HepG2 (cell line): ENCODE data around the gene PSKH1. TPM values are rescaled to one million over a fixed set of nuclear protein-coding genes. Genes with fewer than 3 reads are reported as not detected.
A peak's percentile ranks its signal among the peaks of the same experiment; 100 is the strongest.

Experiments used
- ATAC-seq: fragments of 200-7000 bp; cut with Tn5 transposase; 3 replicates; pipeline ENCODE4 v1.9.1; 2020; ENCODE audit warnings: mild to moderate bottlenecking, moderate library complexity
- BruUV-seq: library from RNA; stranded (reverse); fragments of 400-500 nt; replicated peaks from 2 replicates; lab custom pipeline; 2021; lab: Mats Ljungman, UMichigan
- CTCF ChIA-PET: fragments of 300-600 bp; formaldehyde crosslinking; extraction: SDS; loops from one replicate; lab custom pipeline; 2021; ENCODE audit warnings: low total read pairs, inconsistent platforms, low intra/inter-chr PET ratio; lab: Yijun Ruan, JAX
- POLR2A ChIA-PET: fragments of 350-600 bp; sonication (Branson Sonifier 250); formaldehyde crosslinking; loops from one replicate; lab custom pipeline; 2020; ENCODE audit warnings: antibody characterized with exemption, inconsistent platforms; lab: Yijun Ruan, JAX
- DNase-seq: peaks from one replicate; pipeline ENCODE4 v3.0.0-alpha.2; 2015; ENCODE audit warnings: low spot score
- FAIRE-seq: peaks from 3 replicates; lab custom pipeline; 2011; peaks lifted over from hg19 to GRCh38; lab: Jason Lieb, UNC
- H2AFZ ChIP-seq: one replicate; pipeline ENCODE4 v1.6.1; 2011; ENCODE audit warnings: low read length, inconsistent platforms
- H3K27ac ChIP-seq: fragments of 300-600 bp; 3 replicates; pipeline ENCODE4 v1.8.0; 2011; ENCODE audit warnings: mixed run types, mild to moderate bottlenecking, mixed read lengths, low read length, inconsistent platforms; ENCODE audit not compliant: insufficient read depth; ENCODE audit errors: extremely low read length
- H3K27me3 ChIP-seq, 2 experiments: fragments of 200-600 bp in 1 of 2; 2 replicates in 1 of 2; 3 replicates in 1 of 2; pipeline versions ENCODE4 v1.6.0 to v1.8.0; 2011; ENCODE audit warnings: low read length in 2 of 2, mild to moderate bottlenecking in 2 of 2, moderate library complexity in 2 of 2, inconsistent platforms in 1 of 2; ENCODE audit not compliant: insufficient read depth in 2 of 2, control insufficient read depth in 1 of 2
- H3K36me3 ChIP-seq, 2 experiments: fragments of 200-600 bp in 1 of 2; replicated peaks in 1 of 2; 2 replicates in 1 of 2; 3 replicates in 1 of 2; pipeline versions ENCODE4 v1.5.1 to v1.8.0; 2011; ENCODE audit warnings: low read length in 2 of 2, inconsistent platforms in 1 of 2; ENCODE audit not compliant: insufficient read depth in 2 of 2, control insufficient read depth in 1 of 2
- H3K4me1 ChIP-seq: 2 replicates; pipeline ENCODE4 v1.5.1; 2012; ENCODE audit warnings: low read length, inconsistent platforms; ENCODE audit not compliant: insufficient read depth
- H3K4me2 ChIP-seq: 2 replicates; pipeline ENCODE4 v1.6.0; 2011; ENCODE audit warnings: low read depth, low read length, inconsistent platforms
- H3K4me3 ChIP-seq, 3 experiments: fragments of 200-600 bp in 1 of 3; sonication (generic), shearing (Covaris generic) in 1 of 3; replicated peaks in 1 of 3; 2 replicates each; pipeline ENCODE4 v1.5.1; 2011 to 2016; ENCODE audit warnings: low read length in 3 of 3, inconsistent platforms in 2 of 3, low read depth in 2 of 3, mild to moderate bottlenecking in 2 of 3, control low read depth in 1 of 3, mixed read lengths in 1 of 3; ENCODE audit not compliant: insufficient read depth in 1 of 3
- H3K79me2 ChIP-seq: one replicate; pipeline ENCODE4 v1.6.1; 2011; ENCODE audit warnings: low read length, inconsistent platforms; ENCODE audit not compliant: insufficient read depth
- H3K9ac ChIP-seq: 2 replicates; pipeline ENCODE4 v1.6.0; 2011; ENCODE audit warnings: mild to moderate bottlenecking, low read depth, low read length, inconsistent platforms; ENCODE audit not compliant: insufficient read depth
- H3K9me3 ChIP-seq: 2 replicates; pipeline ENCODE4 v1.5.1; 2012; ENCODE audit warnings: mild to moderate bottlenecking, low read length
- H4K20me1 ChIP-seq: 2 replicates; pipeline ENCODE4 v1.6.0; 2011; ENCODE audit warnings: inconsistent platforms, mild to moderate bottlenecking, low read length, moderate library complexity; ENCODE audit not compliant: insufficient read depth
- ELF3 ChIP-seq: IDR thresholded peaks from 2 replicates; pipeline ENCODE4 v1.6.1; 2016; ENCODE audit warnings: missing genetic modification reagents, missing compliant biosample characterization
- KDM5A ChIP-seq: fragments of 200-600 bp; sonication (generic); IDR thresholded peaks from 2 replicates; pipeline ENCODE4 v1.7.0; 2018; ENCODE audit warnings: antibody characterized with exemption, mild to moderate bottlenecking, low read length, borderline replicate concordance
- MEIS1 ChIP-seq: sonication (generic); formaldehyde crosslinking; IDR thresholded peaks from 2 replicates; pipeline ENCODE4 v1.9.0; 2021; ENCODE audit warnings: mild to moderate bottlenecking, missing genetic modification reagents, moderate library complexity, borderline replicate concordance
- NCOA5 ChIP-seq: sonication (generic); formaldehyde crosslinking; IDR thresholded peaks from 2 replicates; pipeline ENCODE4 v1.4.0; 2020; ENCODE audit warnings: missing genetic modification reagents
- NR2F6 ChIP-seq, 2 experiments: IDR thresholded peaks; 2 replicates each; pipeline ENCODE4 v1.6.1; 2016; ENCODE audit warnings: antibody characterized with exemption in 1 of 2, mild to moderate bottlenecking in 1 of 2
- TBL1XR1 ChIP-seq: fragments of 150-350 bp; IDR thresholded peaks from 2 replicates; pipeline ENCODE4 v1.6.1; 2014; ENCODE audit warnings: borderline replicate concordance, low read length; ENCODE audit not compliant: partially characterized antibody
- ZBTB20 ChIP-seq: sonication (generic); formaldehyde crosslinking; IDR thresholded peaks from 2 replicates; pipeline ENCODE4 v1.8.1; 2023; ENCODE audit warnings: missing genetic modification reagents, low read depth, mild to moderate bottlenecking, borderline replicate concordance
- ZBTB7A ChIP-seq: sonication (generic); formaldehyde crosslinking; IDR thresholded peaks from 2 replicates; pipeline ENCODE4 v1.8.0; 2022; ENCODE audit warnings: mild to moderate bottlenecking, missing genetic modification reagents
- ZNF256 ChIP-seq: sonication (generic); formaldehyde crosslinking; conservative IDR thresholded peaks from 2 replicates; pipeline ENCODE4 v1.4.0; 2020; ENCODE audit warnings: missing genetic modification reagents
- ZNF773 ChIP-seq: sonication (generic); formaldehyde crosslinking; IDR thresholded peaks from 2 replicates; pipeline ENCODE4 v1.4.0; 2020; ENCODE audit warnings: missing genetic modification reagents, borderline replicate concordance
- ZZZ3 ChIP-seq: sonication (generic); formaldehyde crosslinking; IDR thresholded peaks from 2 replicates; pipeline ENCODE4 v1.4.0; 2020; ENCODE audit warnings: missing genetic modification reagents, mild to moderate bottlenecking, borderline replicate concordance
- WGBS: methylation state at CpG from one replicate; pipeline ENCODE4 v1.1.6; 2017; ENCODE audit warnings: low lambda C conversion rate; 5-methylcytosine and 5-hydroxymethylcytosine counted together
- in situ Hi-C: cut with HindIII; loops from 2 replicates; pipeline ENCODE4 v1.10.0; 2017; ENCODE audit warnings: low pct_unique_long_range_greater_than_20kb; ENCODE audit not compliant: extremely low pct_ligation_motif_present
- intact Hi-C: fragments of 100-400 bp; cut with micrococcal nuclease; formaldehyde crosslinking; loops from one replicate; pipeline ENCODE4 v1.10.0; 2022; ENCODE audit not compliant: unreplicated experiment
- polyA plus RNA-seq, 8 experiments: library from polyadenylated mRNA; depleted of rRNA in 3 of 8; stranded (reverse) in 7 of 8; unstranded in 1 of 8; fragments of >200 nt; fragmentation: Illumina TruSeq in 4 of 8; extraction: Trizol in 4 of 8; gene quantifications; 2 replicates each; pipeline versions ENCODE4 v1.2.1 to v1.2.3, GENCODE V29; 2011 to 2016; ENCODE audit warnings: low read depth in 4 of 8, missing spikeins in 1 of 8, mixed read lengths in 1 of 8; ENCODE audit not compliant: insufficient read depth in 1 of 8
- total RNA-seq, 5 experiments: library from RNA; depleted of rRNA; stranded (reverse); fragments of >200 nt; fragmentation: Illumina TruSeq; extraction: Trizol; gene quantifications; 2 replicates each; pipeline ENCODE4 v1.2.3, GENCODE V29; 2016; ENCODE audit warnings: low read depth in 1 of 5
- TF ChIP-seq, protein P1 (sequence below): sonication (generic); formaldehyde crosslinking; IDR thresholded peaks from 2 replicates; pipeline ENCODE4 v1.8.0; 2022; ENCODE audit warnings: missing genetic modification reagents, low read depth, mild to moderate bottlenecking, borderline replicate concordance
- TF ChIP-seq, protein P2 (sequence below): sonication (generic); formaldehyde crosslinking; IDR thresholded peaks from 2 replicates; pipeline ENCODE4 v1.4.0; 2020; ENCODE audit warnings: missing genetic modification reagents, borderline replicate concordance
- TF ChIP-seq, protein P3 (sequence below): sonication (generic); formaldehyde crosslinking; IDR thresholded peaks from 2 replicates; pipeline ENCODE4 v1.8.0; 2022; ENCODE audit warnings: mild to moderate bottlenecking, missing genetic modification reagents, moderate library complexity
- TF ChIP-seq, protein P4 (sequence below): sonication (generic); formaldehyde crosslinking; IDR thresholded peaks from 2 replicates; pipeline ENCODE4 v1.9.0; 2022; ENCODE audit warnings: missing genetic modification reagents, mild to moderate bottlenecking, borderline replicate concordance
- TF ChIP-seq, protein P5 (sequence below): sonication (generic); formaldehyde crosslinking; IDR thresholded peaks from 2 replicates; pipeline ENCODE4 v1.4.0; 2020; ENCODE audit warnings: mild to moderate bottlenecking, missing genetic modification reagents

Gene PSKH1
- total and polyA plus RNA-seq, 2 of the 13 experiments (the other 11 are each of a cell fraction or from before 2014, with no cell fraction given): 8.4 to 19.1 TPM

DNA sequence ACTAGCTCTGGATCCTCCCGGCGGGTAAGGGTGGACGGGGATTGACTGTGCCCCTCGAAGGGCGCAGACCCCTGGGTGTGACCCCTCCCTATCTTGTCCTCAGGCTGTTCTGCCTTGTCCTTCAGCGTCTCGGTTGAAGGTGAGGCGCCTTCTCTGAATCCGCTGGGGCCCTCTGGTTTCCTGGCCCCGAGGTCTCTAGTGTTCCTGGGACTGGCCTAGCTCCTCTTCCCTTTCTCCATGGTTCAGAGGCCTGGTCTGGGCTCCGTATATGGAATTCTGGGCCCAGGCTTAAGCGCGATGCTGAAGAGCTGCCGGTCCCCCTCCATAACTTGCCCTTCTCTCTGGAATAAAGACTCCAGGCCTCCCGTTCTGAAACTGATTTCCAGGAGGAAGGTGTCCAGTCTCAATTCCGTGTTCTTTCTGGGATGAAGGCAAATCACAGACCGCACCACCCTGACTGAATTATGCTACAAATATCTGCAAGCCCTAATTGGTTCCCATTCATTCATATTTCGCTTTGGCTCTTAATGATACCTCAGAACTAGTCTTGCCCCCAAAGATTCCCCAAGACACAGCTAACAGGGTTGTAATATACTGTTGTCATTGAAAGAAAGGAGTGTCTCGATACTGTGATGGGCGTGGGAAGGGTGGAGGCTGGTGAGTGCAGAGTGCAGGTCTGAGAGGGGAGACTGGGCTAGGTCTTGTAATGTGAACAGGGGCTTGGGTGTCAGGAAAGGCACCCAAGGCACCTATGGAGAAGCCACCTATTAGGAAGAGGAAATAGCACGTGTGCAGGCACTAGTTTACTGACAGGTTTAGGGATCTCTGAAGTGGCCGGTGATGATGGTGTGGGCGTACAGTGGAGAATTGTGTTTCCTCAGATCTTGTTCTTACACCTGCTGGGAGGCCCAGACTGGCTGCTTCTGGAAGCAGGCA is 19.4 kb upstream of the PSKH1 start:
- no peaks in the 10 kb centered on the region for H3K9me3 ChIP-seq
- ATAC-seq (peak; percentile 49), FAIRE-seq (peak; percentile 73), DNase-seq (no peak)
- peaks cover 15% of the 10 kb centered on the region for H4K20me1 ChIP-seq
- H3K4me1 ChIP-seq: peaks cover 30% of the 10 kb centered on the region
- H3K36me3 ChIP-seq: peaks cover 39 to 62% of the 10 kb centered on the region in 2 experiments
- ChIA-PET CTCF (interaction anchor here (2.9 kb wide), 1 partner anchor 57 kb away, joined by 18 read pairs; no protein-coding TSS in a partner anchor), POLR2A (interaction anchor here (0.6 to 1.3 kb wide), 9 partner anchors 10 to 67 kb away, joined by 3 to 6 read pairs (median 3); partner anchors contain the start of gene TSNAXIP1)
- BruUV-seq: TSS peak; percentile 50
- H3K27me3 ChIP-seq: no peaks in the 10 kb centered on the region; a peak in 1 of 5 replicates
- no peak overlapping the region for H2AFZ ChIP-seq
- H3K9ac ChIP-seq: peak overlapping the region; percentile 85
- peak overlapping the region; percentile 66 for H3K27ac ChIP-seq
- peak overlapping the region; percentile 91 for H3K4me2 ChIP-seq
- H3K4me3 ChIP-seq: peak overlapping the region; percentile 85 to 98 (median 87)
- 8% methylated on average over 18 of the region's 23 CpGs for WGBS
- in situ Hi-C loops: no loop called here
- peaks cover 31% of the 10 kb centered on the region for H3K79me2 ChIP-seq
- intact Hi-C loops: loop anchor here (1.0 to 5.0 kb wide), 2 partner anchors 21 to 1336 kb away; no protein-coding TSS in a partner anchor
- TF ChIP-seq, protein P1, sequence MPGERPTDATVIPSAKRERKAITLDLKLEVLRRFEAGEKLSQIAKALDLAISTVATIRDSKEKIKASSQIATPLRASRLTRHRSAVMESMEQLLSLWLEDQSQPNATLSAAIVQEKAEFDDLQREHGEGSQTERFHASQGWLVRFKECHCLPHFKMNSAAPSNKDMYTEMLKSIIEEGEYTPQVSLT (CRISPR knock-in tag): no peak
- TF ChIP-seq, protein P2, sequence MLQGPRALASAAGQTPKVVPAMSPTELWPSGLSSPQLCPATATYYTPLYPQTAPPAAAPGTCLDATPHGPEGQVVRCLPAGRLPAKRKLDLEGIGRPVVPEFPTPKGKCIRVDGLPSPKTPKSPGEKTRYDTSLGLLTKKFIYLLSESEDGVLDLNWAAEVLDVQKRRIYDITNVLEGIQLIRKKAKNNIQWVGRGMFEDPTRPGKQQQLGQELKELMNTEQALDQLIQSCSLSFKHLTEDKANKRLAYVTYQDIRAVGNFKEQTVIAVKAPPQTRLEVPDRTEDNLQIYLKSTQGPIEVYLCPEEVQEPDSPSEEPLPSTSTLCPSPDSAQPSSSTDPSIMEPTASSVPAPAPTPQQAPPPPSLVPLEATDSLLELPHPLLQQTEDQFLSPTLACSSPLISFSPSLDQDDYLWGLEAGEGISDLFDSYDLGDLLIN (CRISPR knock-in tag): no peak
- TF ChIP-seq ZBTB7A (CRISPR knock-in tag) (no peak), ELF3 (CRISPR knock-in tag) (no peak), ZNF256 (CRISPR knock-in tag) (0 out of 2 replicates have a peak, but pooled peaks have one; percentile 4), KDM5A (peak; percentile 78; the same call in 1 of the 2 replicates), MEIS1 (no peak), ZZZ3 (peak; percentile 18; the same call in 1 of the 2 replicates), ZBTB20 (CRISPR knock-in tag) (0 out of 2 replicates have a peak, but pooled peaks have one; percentile 3), NCOA5 (CRISPR knock-in tag) (0 out of 2 replicates have a peak, but pooled peaks have one; percentile 40), TBL1XR1 (no peak), ZNF773 (CRISPR knock-in tag) (no peak), NR2F6 (IDR thresholded peaks at IDR 0.05) (no peak), NR2F6 (CRISPR knock-in tag; IDR thresholded peaks at IDR 0.05) (no peak)
- TF ChIP-seq, protein P3, sequence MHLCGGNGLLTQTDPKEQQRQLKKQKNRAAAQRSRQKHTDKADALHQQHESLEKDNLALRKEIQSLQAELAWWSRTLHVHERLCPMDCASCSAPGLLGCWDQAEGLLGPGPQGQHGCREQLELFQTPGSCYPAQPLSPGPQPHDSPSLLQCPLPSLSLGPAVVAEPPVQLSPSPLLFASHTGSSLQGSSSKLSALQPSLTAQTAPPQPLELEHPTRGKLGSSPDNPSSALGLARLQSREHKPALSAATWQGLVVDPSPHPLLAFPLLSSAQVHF (CRISPR knock-in tag): no peak
- TF ChIP-seq, protein P4, sequence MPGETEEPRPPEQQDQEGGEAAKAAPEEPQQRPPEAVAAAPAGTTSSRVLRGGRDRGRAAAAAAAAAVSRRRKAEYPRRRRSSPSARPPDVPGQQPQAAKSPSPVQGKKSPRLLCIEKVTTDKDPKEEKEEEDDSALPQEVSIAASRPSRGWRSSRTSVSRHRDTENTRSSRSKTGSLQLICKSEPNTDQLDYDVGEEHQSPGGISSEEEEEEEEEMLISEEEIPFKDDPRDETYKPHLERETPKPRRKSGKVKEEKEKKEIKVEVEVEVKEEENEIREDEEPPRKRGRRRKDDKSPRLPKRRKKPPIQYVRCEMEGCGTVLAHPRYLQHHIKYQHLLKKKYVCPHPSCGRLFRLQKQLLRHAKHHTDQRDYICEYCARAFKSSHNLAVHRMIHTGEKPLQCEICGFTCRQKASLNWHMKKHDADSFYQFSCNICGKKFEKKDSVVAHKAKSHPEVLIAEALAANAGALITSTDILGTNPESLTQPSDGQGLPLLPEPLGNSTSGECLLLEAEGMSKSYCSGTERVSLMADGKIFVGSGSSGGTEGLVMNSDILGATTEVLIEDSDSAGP (CRISPR knock-in tag): no peak; the same call in 1 of the 2 replicates
- TF ChIP-seq, protein P5, sequence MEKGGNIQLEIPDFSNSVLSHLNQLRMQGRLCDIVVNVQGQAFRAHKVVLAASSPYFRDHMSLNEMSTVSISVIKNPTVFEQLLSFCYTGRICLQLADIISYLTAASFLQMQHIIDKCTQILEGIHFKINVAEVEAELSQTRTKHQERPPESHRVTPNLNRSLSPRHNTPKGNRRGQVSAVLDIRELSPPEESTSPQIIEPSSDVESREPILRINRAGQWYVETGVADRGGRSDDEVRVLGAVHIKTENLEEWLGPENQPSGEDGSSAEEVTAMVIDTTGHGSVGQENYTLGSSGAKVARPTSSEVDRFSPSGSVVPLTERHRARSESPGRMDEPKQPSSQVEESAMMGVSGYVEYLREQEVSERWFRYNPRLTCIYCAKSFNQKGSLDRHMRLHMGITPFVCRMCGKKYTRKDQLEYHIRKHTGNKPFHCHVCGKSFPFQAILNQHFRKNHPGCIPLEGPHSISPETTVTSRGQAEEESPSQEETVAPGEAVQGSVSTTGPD (CRISPR knock-in tag): no peak
